T-cell (primary cell): ENCODE results near the gene DDX10. TPM values are rescaled to one million over a fixed set of nuclear protein-coding genes. Genes with fewer than 3 reads are reported as not detected.

Source experiments
- ATAC-seq, 4 experiments: fragments of 200-7000 bp in 3 of 4; fragments of 150-1000 bp in 1 of 4; cut with Tn5 transposase; replicated peaks in 1 of 4; 1 replicate in 3 of 4; 2 replicates in 1 of 4; pipeline ENCODE4 v1.10.0; 2021; ENCODE audit warnings: moderate library complexity in 3 of 4, mild to moderate bottlenecking in 2 of 4, moderate number of reproducible peaks in 1 of 4
- CTCF ChIA-PET, 2 donors: fragments of 300-600 bp; sonication (Branson Sonifier 250); formaldehyde crosslinking; loops; one replicate each; lab custom pipeline; 2022; ENCODE audit warnings: antibody characterized with exemption in 2 of 2; lab: Charles Lee
- POLR2A ChIA-PET, 2 donors: fragments of 300-600 bp; sonication (Branson Sonifier 250); formaldehyde crosslinking; loops; one replicate each; lab custom pipeline; 2022; ENCODE audit warnings: antibody characterized with exemption in 2 of 2; lab: Charles Lee
- DNase-seq, 35 experiments: peaks; one replicate each; pipeline versions ENCODE4 v3.0.0 to v3.0.0-alpha.2; 2013 to 2023
- H3K27ac ChIP-seq: one replicate; pipeline ENCODE4 v1.5.1; 2013; ENCODE audit warnings: low read length
- H3K27me3 ChIP-seq, 2 experiments: replicated peaks in 1 of 2; 1 replicate in 1 of 2; 2 replicates in 1 of 2; pipeline versions ENCODE4 v1.6.1 to v1.7.0; 2013; ENCODE audit warnings: low read length in 1 of 2, mixed read lengths in 1 of 2; ENCODE audit not compliant: control insufficient read depth in 2 of 2, insufficient read depth in 2 of 2; ENCODE audit errors: extremely low read depth in 1 of 2
- H3K36me3 ChIP-seq, 2 donors: 1 replicate in 1 of 2; 2 replicates in 1 of 2; pipeline versions ENCODE4 v1.6.1 to v1.7.0; 2013; ENCODE audit warnings: low read length in 1 of 2; ENCODE audit not compliant: control insufficient read depth in 2 of 2, insufficient read depth in 1 of 2; ENCODE audit errors: extremely low read depth in 1 of 2
- H3K4me1 ChIP-seq, 2 experiments: 1 replicate in 1 of 2; 2 replicates in 1 of 2; pipeline versions ENCODE4 v1.6.1 to v1.7.0; 2013; ENCODE audit warnings: low read length in 2 of 2, mixed read lengths in 1 of 2; ENCODE audit not compliant: insufficient read depth in 2 of 2, control insufficient read depth in 1 of 2; ENCODE audit errors: extremely low read depth in 1 of 2
- H3K4me3 ChIP-seq, 2 donors: 1 replicate in 1 of 2; 2 replicates in 1 of 2; pipeline versions ENCODE4 v1.5.1 to v1.7.0; 2013; ENCODE audit warnings: mild to moderate bottlenecking in 2 of 2, low read length in 1 of 2, moderate library complexity in 1 of 2; ENCODE audit not compliant: control insufficient read depth in 1 of 2; ENCODE audit errors: extremely low read depth in 1 of 2
- H3K9me3 ChIP-seq: 2 replicates; pipeline ENCODE4 v1.7.0; 2013
- H3K27ac Mint-ChIP-seq, 2 donors: one replicate each; pipeline ENCODE4 v1.8.0; 2020 to 2021; ENCODE audit warnings: mild to moderate bottlenecking in 2 of 2, mixed read lengths in 2 of 2
- H3K27me3 Mint-ChIP-seq, 2 donors: one replicate each; pipeline ENCODE4 v1.8.0; 2021 to 2022; ENCODE audit warnings: mixed read lengths in 2 of 2
- H3K36me3 Mint-ChIP-seq: one replicate; pipeline ENCODE4 v1.8.0; 2021; ENCODE audit warnings: mixed read lengths
- H3K4me1 Mint-ChIP-seq, 3 donors: one replicate each; pipeline ENCODE4 v1.8.0; 2020 to 2022; ENCODE audit warnings: mixed read lengths in 3 of 3, mild to moderate bottlenecking in 1 of 3
- H3K4me3 Mint-ChIP-seq, 3 donors: one replicate each; pipeline ENCODE4 v1.8.0; 2020 to 2022; ENCODE audit warnings: mild to moderate bottlenecking in 3 of 3, mixed read lengths in 3 of 3, moderate library complexity in 3 of 3
- H3K9me3 Mint-ChIP-seq, 3 donors: one replicate each; pipeline ENCODE4 v1.8.0; 2020 to 2022; ENCODE audit warnings: mixed read lengths in 3 of 3
- WGBS: methylation state at CpG from one replicate; pipeline ENCODE4 v1.1.5; 2013; ENCODE audit warnings: missing lambda C conversion rate; ENCODE audit not compliant: insufficient coverage; 5-methylcytosine and 5-hydroxymethylcytosine counted together
- total RNA-seq, 35 experiments: library from RNA in 6 of 35; stranded (reverse) in 6 of 35; fragments of 120-200 nt in 1 of 35; gene quantifications; one replicate each; pipeline versions ENCODE4 v1.2.1 to v1.2.4 and lab custom pipeline; 2013 to 2026

Gene DDX10
- total RNA-seq, 5 donors from 2014 or later (not counting 1 experiment from before 2014, with no cell fraction given), result 23.5 to 30.0 (median 27.0) TPM

DNA sequence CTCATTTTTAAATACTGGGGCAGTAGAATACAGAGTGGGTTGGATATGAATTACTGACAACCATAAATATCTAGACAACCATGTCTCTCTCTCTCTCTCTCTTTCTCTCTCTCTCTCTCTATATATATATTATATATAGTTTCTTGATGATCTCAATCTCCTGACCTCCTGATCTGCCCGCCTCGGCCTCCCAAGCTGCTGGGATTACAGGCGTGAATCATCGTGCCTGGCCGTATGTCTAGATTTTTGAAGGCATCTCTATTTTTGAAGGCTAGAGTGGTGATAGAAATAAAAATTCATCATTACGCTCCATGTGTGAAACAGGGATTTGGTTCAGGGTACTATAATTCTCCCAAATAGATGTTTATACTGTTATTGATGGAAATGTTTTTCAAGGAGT lies 84.1 kb downstream of the DDX10 start:
- no peaks in the 10 kb centered on the region for H3K9me3 Mint-ChIP-seq
- H3K4me1 Mint-ChIP-seq, result peaks cover 16 to 38% (median 21%) of the 10 kb centered on the region in 3 donors
- no peak overlapping the region for H3K27ac Mint-ChIP-seq
- H3K4me1 ChIP-seq, result no peaks in the 10 kb centered on the region
- ATAC-seq (no peak), DNase-seq (no peak)
- WGBS, result no CpG with 5 or more reads among the region's 6 CpGs
- no peak overlapping the region for H3K4me3 ChIP-seq
- no peak overlapping the region for H3K27ac ChIP-seq
- no peaks in the 10 kb centered on the region for H3K27me3 Mint-ChIP-seq
- CTCF ChIA-PET, result interaction anchor here in 1 of 2 donors (0.6 to 0.9 kb wide), 3 partner anchors 14 to 226 kb away, joined by 3 read pairs; no protein-coding TSS in a partner anchor
- no peak overlapping the region for H3K4me3 Mint-ChIP-seq
- POLR2A ChIA-PET, result interaction anchor here in 1 of 2 donors (0.6 kb wide), 1 partner anchor 125 kb away, joined by 3 read pairs; no protein-coding TSS in a partner anchor
- H3K36me3 ChIP-seq, result no peaks in the 10 kb centered on the region
- H3K36me3 Mint-ChIP-seq, result peaks cover 25% of the 10 kb centered on the region
- no peaks in the 10 kb centered on the region for H3K9me3 ChIP-seq
- H3K27me3 ChIP-seq, result no peaks in the 10 kb centered on the region

DNA sequence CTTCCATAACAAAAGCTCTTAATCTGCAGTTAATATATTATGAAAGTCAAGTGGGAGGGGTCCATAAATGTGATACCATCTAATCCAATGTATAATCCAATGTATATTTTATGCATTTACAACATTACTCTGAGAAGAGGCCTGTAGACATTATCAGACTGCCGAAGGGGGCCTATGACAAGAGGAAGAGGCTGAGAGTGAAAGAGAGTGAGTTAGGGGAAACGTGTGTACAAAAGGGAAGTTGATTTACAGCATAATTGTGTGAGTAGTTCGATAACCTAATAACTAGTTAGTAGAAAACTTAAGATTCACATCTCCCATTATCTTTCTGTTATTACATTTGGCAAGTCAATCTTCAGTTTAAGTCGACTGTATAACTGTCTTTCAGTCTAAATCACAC lies 86.6 kb downstream of the DDX10 start:
- no peak overlapping the region for H3K27ac ChIP-seq
- H3K4me1 Mint-ChIP-seq, result peaks cover 29 to 42% (median 30%) of the 10 kb centered on the region in 3 donors
- DNase-seq (no peak), ATAC-seq (no peak)
- WGBS, result no CpG with 5 or more reads among the region's 4 CpGs
- no peak overlapping the region for H3K4me3 ChIP-seq
- H3K36me3 Mint-ChIP-seq, result peaks cover 22% of the 10 kb centered on the region
- no peak overlapping the region for H3K4me3 Mint-ChIP-seq
- no peaks in the 10 kb centered on the region for H3K36me3 ChIP-seq
- ChIA-PET CTCF (no interaction called here), POLR2A (no interaction called here)
- no peaks in the 10 kb centered on the region for H3K27me3 ChIP-seq
- no peaks in the 10 kb centered on the region for H3K4me1 ChIP-seq
- H3K27me3 Mint-ChIP-seq, result no peaks in the 10 kb centered on the region
- H3K27ac Mint-ChIP-seq, result no peak overlapping the region
- H3K9me3 ChIP-seq, result no peaks in the 10 kb centered on the region
- no peaks in the 10 kb centered on the region for H3K9me3 Mint-ChIP-seq

DNA sequence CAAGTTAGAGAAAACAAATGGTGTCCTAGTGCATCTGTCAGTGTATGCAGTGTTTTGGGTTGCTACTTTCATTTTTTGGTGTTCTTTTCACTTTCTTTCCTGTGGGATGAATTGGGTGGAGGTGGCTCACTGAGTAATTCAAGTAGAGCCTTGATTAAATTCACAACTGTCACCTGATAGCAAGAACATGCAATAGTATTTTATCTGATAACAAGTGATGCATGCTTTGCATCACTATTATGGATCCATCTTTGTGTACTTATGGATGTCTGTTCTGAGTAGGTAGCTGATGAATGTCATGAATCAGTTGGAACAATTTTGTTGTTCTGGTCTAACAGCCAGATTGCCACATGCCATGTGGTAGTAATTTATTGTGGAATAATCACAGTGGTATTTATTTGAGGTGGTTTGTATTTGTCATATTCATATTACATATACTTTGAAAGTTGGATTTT lies 87.5 kb downstream of the DDX10 start:
- H3K9me3 Mint-ChIP-seq, result no peaks in the 10 kb centered on the region
- H3K36me3 Mint-ChIP-seq, result peaks cover 21% of the 10 kb centered on the region
- Histone ChIP-seq H3K27ac (no peak overlapping the region), H3K4me1 (no peaks in the 10 kb centered on the region), H3K27me3 (no peaks in the 10 kb centered on the region), H3K36me3 (no peaks in the 10 kb centered on the region), H3K4me3 (no peak overlapping the region), H3K9me3 (no peaks in the 10 kb centered on the region)
- CTCF ChIA-PET, result no interaction called here
- H3K27ac Mint-ChIP-seq, result no peak overlapping the region
- H3K4me3 Mint-ChIP-seq, result no peak overlapping the region
- peaks cover 30 to 42% (median 31%) of the 10 kb centered on the region in 3 donors for H3K4me1 Mint-ChIP-seq
- H3K27me3 Mint-ChIP-seq, result no peaks in the 10 kb centered on the region
- DNase-seq (no peak), ATAC-seq (no peak)
- POLR2A ChIA-PET, result no interaction called here

DNA sequence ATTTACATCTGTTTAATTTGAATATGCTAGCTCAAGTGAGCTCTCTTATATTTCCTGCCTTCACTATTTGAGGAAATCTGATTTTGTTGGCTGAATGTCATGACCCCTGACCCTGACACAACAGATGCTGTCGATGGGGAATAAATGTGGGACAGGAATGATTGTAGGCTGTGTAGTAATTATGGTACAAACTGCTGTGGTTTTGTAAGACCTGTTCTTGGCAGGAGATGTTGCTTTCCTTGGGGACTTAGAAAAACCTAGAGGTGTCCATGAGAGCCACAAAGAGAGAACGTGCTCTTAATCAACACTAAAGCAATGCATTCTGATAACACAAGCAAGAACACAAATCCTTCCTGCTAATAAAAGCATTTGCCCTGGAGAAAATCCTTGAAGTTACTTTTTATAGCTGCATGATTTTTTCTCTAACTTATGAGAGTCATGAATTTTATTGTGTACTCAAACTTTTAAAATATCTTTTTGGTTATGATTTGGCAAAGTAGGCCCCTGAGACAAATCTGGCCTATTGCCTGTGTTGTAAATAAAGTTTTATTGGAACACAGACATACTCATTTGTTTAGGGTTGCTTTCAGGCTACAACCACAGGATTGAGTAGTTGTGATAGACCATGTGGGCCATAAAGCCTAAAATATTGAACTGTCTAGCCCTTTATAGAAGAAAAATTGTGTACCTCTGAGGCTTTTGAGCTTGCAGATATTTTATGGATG lies 90.2 kb downstream of the DDX10 start:
- no peaks in the 10 kb centered on the region for H3K27me3 ChIP-seq
- H3K27me3 Mint-ChIP-seq, result no peaks in the 10 kb centered on the region
- no peak for DNase-seq
- ChIA-PET POLR2A (no interaction called here), CTCF (interaction anchor here in 1 of 2 donors (1.1 kb wide), 1 partner anchor 20 kb away, joined by 4 read pairs; no protein-coding TSS in a partner anchor)
- no peak overlapping the region for H3K4me3 ChIP-seq
- no peaks in the 10 kb centered on the region for H3K36me3 ChIP-seq
- H3K9me3 Mint-ChIP-seq, result no peaks in the 10 kb centered on the region
- H3K4me1 ChIP-seq, result no peaks in the 10 kb centered on the region
- peaks cover 27 to 32% (median 30%) of the 10 kb centered on the region in 3 donors for H3K4me1 Mint-ChIP-seq
- H3K4me3 Mint-ChIP-seq, result no peak overlapping the region
- no peaks in the 10 kb centered on the region for H3K9me3 ChIP-seq
- WGBS, result 83% methylated on average over 1 of the region's 2 CpGs
- H3K27ac ChIP-seq, result no peak overlapping the region
- peaks cover 20% of the 10 kb centered on the region for H3K36me3 Mint-ChIP-seq
- no peak for ATAC-seq
- H3K27ac Mint-ChIP-seq, result no peak overlapping the region

DNA sequence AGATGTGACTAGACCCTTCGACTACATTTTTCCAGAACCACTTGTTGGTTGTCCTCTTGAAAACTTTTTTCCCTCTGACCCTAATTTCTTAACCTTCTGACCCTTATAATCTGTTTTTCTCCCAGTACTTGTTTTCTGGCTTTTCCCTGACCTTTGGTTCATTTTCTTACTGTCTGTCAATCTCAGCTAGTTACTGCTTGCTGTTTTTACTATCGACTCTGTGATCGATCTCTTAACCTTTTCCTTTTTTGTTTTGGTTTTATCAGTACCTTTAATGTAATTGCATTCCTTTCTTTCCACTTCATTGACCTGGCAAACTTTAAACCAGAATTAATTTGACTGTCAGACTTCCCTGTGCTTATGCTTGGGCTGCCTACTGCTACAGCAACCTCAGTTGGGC lies 92.8 kb downstream of the DDX10 start:
- Histone ChIP-seq H3K36me3 (no peaks in the 10 kb centered on the region), H3K27ac (no peak overlapping the region), H3K4me3 (no peak overlapping the region), H3K4me1 (no peaks in the 10 kb centered on the region), H3K27me3 (no peaks in the 10 kb centered on the region), H3K9me3 (no peaks in the 10 kb centered on the region)
- ChIA-PET POLR2A (no interaction called here), CTCF (no interaction called here)
- no peaks in the 10 kb centered on the region for H3K9me3 Mint-ChIP-seq
- WGBS, result 100% methylated on average over 2 of the region's 3 CpGs
- H3K4me1 Mint-ChIP-seq, result peaks cover 15 to 21% (median 19%) of the 10 kb centered on the region in 3 donors
- no peak overlapping the region for H3K4me3 Mint-ChIP-seq
- no peak for ATAC-seq
- no peaks in the 10 kb centered on the region for H3K27me3 Mint-ChIP-seq
- H3K36me3 Mint-ChIP-seq, result peaks cover 19% of the 10 kb centered on the region
- H3K27ac Mint-ChIP-seq, result no peak overlapping the region
- no peak for DNase-seq

DNA sequence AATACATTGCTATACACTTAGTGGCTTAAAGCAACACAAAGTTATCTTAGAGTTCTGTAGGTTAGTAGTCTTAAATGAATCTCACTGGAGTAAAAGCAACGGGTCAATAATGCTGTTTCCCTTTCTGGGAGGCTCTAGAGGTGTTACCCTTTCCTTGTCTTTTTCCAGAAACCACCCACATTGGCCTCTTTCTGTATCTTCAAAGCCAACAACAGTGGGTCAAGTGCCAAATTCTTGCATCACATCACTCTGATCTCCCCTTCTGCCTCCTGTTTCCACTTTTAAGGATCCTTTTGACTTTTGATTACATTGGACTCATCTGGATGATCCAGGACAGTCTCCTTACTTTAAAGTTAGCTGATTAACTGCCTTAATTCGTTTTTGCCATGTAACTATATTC lies 93.6 kb downstream of the DDX10 start:
- Mint-ChIP-seq H3K4me3 (no peak overlapping the region), H3K27me3 (no peaks in the 10 kb centered on the region), H3K9me3 (no peaks in the 10 kb centered on the region), H3K36me3 (peaks cover 21% of the 10 kb centered on the region), H3K27ac (no peak overlapping the region), H3K4me1 (peaks cover 15 to 26% (median 18%) of the 10 kb centered on the region in 3 donors)
- POLR2A ChIA-PET, result interaction anchor here in 1 of 2 donors (0.6 to 0.7 kb wide), 2 partner anchors 17 to 43 kb away, joined by 3 to 9 read pairs; no protein-coding TSS in a partner anchor
- WGBS, result 67% methylated on average over 2 of the region's 2 CpGs
- Histone ChIP-seq H3K36me3 (no peaks in the 10 kb centered on the region), H3K4me3 (no peak overlapping the region), H3K9me3 (no peaks in the 10 kb centered on the region), H3K4me1 (no peaks in the 10 kb centered on the region), H3K27ac (no peak overlapping the region), H3K27me3 (no peaks in the 10 kb centered on the region)
- ATAC-seq, result no peak
- DNase-seq, result no peak
- CTCF ChIA-PET, result no interaction called here
